ENCODE data around the gene ATP6V1F. TPM values are rescaled to one million over a fixed set of nuclear protein-coding genes. Genes with fewer than 3 reads are reported as not detected.

Gene ATP6V1F
- total RNA-seq, 1 donor from 2014 or later, result 180 TPM

DNA sequence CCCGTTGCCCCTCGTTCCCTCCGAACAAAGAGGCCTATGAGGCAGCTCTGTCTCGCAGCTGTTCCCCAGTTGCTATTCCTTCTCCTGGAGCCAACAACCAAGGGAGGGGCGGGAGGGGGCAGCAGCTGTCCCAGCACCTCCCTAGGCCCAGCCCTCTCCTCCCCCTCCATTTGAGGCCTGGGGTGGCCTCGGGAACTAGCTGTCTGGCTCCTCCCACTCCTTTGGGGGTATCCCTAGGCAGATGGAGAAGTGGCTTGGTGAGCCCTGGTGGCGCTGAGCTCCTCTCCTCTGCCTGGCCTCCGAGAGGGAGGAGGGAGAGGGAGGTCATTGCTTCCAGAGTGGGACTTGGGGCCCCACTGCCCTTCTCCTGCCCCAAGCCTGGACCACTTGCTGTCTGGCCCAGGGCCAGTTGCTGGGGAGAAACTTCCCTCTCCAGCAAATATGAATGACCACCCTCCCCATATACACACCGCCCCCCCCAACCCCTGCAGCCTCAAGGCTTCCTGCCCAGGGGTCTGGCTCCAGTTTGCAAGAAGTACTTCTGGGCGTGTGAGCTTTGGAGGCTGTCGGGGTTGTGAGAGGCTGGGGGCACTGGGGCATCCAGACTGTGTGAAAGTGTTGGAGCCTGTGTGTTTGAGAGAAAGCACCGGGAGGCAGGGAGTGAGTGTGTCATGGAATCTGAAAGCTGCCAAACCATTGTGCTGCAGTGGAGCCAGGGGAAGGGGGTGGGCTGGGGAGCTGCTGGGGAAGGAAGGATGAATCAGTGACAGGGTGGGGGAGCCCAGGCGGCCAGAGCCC is 29.3 kb upstream of the ATP6V1F start:
- intact Hi-C loops (cut with DNase I), result no loop called here
- DNase-seq, result no peak
- H3K27me3 ChIP-seq, result peaks cover 42% of the 10 kb centered on the region
- no peak overlapping the region for H3K4me3 ChIP-seq
- H3K9me3 ChIP-seq, result no peaks in the 10 kb centered on the region
- TF ChIP-seq CTCF (IDR thresholded peaks at IDR 0.05), result no peak
- no peak for ATAC-seq
- peaks cover 25% of the 10 kb centered on the region for H3K4me1 ChIP-seq
- no peaks in the 10 kb centered on the region for H3K36me3 ChIP-seq
- H3K27ac ChIP-seq, result no peak overlapping the region

GRCh38 chr7:128833946-128834325 is 28.7 kb upstream of the ATP6V1F start:
- peaks cover 37% of the 10 kb centered on the region for H3K27me3 ChIP-seq
- TF ChIP-seq CTCF (IDR thresholded peaks at IDR 0.05), result no peak
- H3K9me3 ChIP-seq, result no peaks in the 10 kb centered on the region
- intact Hi-C loops (cut with DNase I), result no loop called here
- peaks cover 25% of the 10 kb centered on the region for H3K4me1 ChIP-seq
- H3K36me3 ChIP-seq, result no peaks in the 10 kb centered on the region
- no peak overlapping the region for H3K27ac ChIP-seq
- no peak overlapping the region for H3K4me3 ChIP-seq
- DNase-seq (no peak), ATAC-seq (no peak)

- H3K4me3 ChIP-seq, result no peak overlapping the region
Measured at GRCh38 chr7:128835231-128835751, 27.4 kb upstream of the ATP6V1F start.

GRCh38 chr7:128835790-128836641 is 26.6 kb upstream of the ATP6V1F start:
- H3K27ac ChIP-seq, result no peak overlapping the region
- H3K4me1 ChIP-seq, result peaks cover 15% of the 10 kb centered on the region
- no peak for TF ChIP-seq CTCF (IDR thresholded peaks at IDR 0.05)
- DNase-seq (peak; percentile 53), ATAC-seq (no peak)
- H3K36me3 ChIP-seq, result no peaks in the 10 kb centered on the region
- H3K27me3 ChIP-seq, result peaks cover 22% of the 10 kb centered on the region
- H3K9me3 ChIP-seq, result no peaks in the 10 kb centered on the region
- intact Hi-C loops (cut with DNase I), result no loop called here
- H3K4me3 ChIP-seq, result no peak overlapping the region

More at GRCh38 chr7:128835231-128835751, 27.4 kb upstream of the ATP6V1F start:
- peak; percentile 46 for DNase-seq
- no peaks in the 10 kb centered on the region for H3K9me3 ChIP-seq
- H3K27me3 ChIP-seq, result peaks cover 30% of the 10 kb centered on the region
- no peak for ATAC-seq
- H3K4me1 ChIP-seq, result peaks cover 21% of the 10 kb centered on the region
- no peak for TF ChIP-seq CTCF (IDR thresholded peaks at IDR 0.05)
- H3K27ac ChIP-seq, result no peak overlapping the region
- H3K36me3 ChIP-seq, result no peaks in the 10 kb centered on the region
- intact Hi-C loops (cut with DNase I), result no loop called here

- H3K4me1 ChIP-seq, result peaks cover 7% of the 10 kb centered on the region
- intact Hi-C loops (cut with DNase I), result no loop called here
- no peaks in the 10 kb centered on the region for H3K9me3 ChIP-seq
- no peak for ATAC-seq
- H3K4me3 ChIP-seq, result no peak overlapping the region
- TF ChIP-seq CTCF (IDR thresholded peaks at IDR 0.05), result no peak
- H3K27ac ChIP-seq, result no peak overlapping the region
- H3K36me3 ChIP-seq, result no peaks in the 10 kb centered on the region
- no peak for DNase-seq
- peaks cover 14% of the 10 kb centered on the region for H3K27me3 ChIP-seq
Measured at GRCh38 chr7:128836729-128837348, 25.8 kb upstream of the ATP6V1F start.

Data from upper lobe of right lung (tissue), 1 donor.